Limb (tissue), 2 donors: ENCODE measurements around the gene SLC25A12.
"Not testable (repeated sequence)": the region's sequence is repeated elsewhere in the genome, so short reads cannot be mapped to it uniquely, and the experiment has no call there.

ENCODE experiments used
- DNase-seq, 2 donors: peaks; one replicate each; pipeline ENCODE4 v3.0.0-alpha.2; 2016; ENCODE audit errors: extremely low spot score in 2 of 2

SLC25A12 gene

DNA sequence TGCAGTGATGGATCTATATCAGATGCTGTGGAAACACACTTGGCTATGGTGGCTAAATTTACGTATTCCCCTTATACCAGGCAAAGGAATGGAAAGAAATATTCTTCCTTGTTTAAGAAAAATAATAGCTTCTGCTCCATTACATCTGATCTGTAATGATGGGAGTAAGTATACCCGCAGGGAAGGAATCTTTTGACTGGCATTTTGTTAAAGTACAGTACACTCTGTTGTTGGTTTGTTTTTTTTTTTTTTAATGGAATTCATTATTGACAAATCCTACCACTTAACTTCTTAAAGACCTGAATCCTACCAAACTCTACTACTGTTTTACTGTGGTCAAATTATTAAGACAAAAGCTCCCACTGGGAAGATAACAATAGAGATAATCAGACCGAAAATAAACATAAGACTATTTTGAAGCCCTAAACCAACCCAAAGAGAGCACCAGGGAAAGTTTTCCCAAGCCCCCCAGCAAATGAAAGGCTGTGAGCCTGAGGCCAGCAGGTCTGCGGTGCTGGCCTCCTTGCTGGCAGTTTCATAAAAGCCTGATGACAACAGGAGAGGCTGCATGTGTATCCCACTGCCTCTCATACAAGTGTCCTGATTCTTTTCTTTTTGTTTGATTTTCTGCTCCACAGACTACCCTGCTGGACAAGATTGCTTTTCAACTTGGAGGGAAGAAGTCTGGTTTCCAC is 101.0 kb downstream of the SLC25A12 start:
- no peak for DNase-seq

DNA sequence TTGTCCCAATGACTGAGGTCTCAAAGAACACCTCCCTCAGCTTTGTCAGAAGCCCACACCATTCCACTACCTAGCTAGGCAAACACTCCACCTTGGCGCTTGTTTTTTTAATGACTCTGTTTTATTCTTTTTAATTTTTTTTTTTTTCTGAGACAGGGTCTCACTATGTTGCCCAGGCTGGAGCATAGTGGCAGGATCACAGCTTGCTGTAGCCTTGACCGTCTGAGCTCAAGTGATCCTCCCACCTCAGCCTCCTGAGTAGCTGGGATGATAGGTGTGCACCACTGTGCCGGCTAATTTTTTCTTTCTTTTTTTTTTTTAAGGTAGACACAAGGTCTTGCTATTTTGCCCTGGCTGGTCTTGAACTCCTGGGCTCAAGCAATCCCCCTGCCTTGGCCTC is 101.9 kb downstream of the SLC25A12 start:
- DNase-seq, result no peak

DNA sequence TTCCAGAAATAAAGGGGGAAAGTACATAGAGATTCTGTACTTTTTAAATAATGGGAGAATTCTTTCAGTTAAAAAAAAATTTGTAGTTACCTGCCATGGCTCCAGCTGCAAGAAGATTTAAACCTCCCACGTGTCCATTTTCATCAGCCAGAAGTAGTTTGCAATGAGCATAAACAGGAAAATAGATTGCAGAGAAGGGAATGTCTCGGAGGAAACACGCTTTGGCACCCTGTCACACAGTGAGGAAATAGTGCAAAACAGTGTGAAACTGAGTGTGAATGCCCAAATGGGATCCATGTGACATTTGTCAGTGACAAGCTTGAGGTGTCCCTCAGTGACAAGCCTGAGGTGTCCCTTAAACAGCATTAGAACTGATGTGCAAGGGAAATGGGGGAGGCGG is 102.7 kb downstream of the SLC25A12 start:
- no peak for DNase-seq

- no peak for DNase-seq
Observed at GRCh38 chr2:171789956-171790355, 104.1 kb downstream of the SLC25A12 start.

DNA sequence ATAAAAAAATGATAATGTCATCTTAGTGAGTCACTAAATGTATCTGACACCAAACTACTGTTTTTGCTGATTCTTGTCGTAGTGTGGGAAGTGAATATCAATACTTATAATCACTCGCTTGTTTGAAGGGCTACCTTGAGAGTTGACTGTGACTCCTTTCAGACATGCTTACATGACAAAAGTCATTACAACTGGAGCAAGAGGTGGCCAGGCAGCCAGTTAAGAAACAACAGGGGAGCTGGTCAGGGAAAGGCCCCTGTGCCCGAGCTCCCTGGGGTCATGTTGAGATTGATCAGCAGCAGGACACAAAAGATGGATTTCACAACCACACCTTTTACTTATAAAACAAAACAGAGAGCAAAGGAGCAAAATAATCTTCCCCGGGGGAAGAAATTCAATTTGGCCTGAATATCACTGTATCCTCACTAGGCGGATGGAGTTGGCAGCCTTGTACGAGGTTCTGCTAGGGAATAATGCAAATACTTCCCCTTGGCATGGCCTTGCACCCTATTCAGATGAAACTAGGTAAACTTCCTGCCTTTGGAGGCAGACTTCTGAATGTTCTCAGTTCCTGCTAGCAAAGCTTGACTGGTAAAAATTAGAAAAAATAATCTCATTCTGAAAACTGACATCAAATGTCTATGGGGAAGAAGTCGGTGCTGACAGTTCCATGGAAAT is 105.6 kb downstream of the SLC25A12 start:
- DNase-seq, result no peak

GRCh38 chr2:171787333-171788072 is 106.5 kb downstream of the SLC25A12 start:
- DNase-seq, result no peak

DNA sequence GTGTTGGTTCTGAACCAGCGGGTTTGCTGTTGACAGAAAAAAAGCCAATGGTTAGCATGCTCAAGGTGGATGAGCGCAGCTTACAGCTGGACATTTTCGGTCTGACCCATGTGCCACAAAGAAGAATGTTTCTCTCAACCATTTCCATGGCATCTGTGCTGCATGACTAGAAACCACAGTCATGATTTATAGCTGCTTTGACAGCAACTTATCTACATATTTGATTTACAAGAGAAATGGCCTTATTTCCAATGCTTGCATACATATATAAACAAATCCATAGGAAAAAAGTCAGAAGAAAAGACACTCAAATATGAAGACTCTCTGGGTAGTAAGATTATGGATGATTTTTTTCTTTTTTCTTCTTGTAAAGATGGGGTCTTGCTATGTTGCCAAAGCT is 108.6 kb downstream of the SLC25A12 start:
- DNase-seq, result no peak

- no peak for DNase-seq
Observed at GRCh38 chr2:171778515-171778914, 115.5 kb downstream of the SLC25A12 start.

DNA sequence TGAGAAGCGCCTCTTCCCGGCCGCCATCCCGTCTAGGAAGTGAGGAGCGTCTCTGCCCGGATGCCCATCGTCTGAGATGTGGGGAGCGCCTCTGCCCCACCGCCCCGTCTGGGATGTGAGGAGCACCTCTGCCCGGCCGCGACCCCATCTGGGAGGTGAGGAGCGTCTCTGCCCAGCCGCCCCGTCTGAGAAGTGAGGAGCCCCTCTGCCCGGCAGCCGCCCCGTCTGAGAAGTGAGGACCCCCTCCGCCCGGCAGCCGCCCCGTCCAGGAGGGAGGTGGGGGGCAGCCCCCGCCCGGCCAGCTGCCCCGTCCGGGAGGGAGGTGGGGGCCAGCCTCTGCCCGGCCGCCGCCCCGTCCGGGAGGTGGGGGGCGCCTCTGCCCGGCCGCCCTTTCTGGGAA is 119.5 kb downstream of the SLC25A12 start:
- DNase-seq, result not testable (repeated sequence)

DNA sequence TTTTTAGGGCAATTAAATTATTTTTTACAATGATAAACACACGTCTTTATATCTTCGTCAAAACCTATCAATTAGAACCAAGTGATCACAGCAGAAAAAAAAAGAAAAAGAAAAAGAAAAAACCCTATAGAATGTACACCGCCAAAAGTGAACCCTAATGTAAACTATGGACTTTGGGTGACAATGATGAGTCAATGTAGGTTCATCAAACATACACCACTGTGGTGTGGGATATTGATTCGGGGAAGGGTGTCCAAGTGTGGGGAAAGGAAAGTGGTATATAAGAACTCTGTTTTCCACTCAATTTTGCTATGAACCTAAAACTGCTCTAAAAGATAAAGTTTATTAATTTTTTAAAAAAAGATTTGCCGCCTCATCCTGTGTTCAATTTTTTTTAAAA is 121.7 kb downstream of the SLC25A12 start:
- DNase-seq, result no peak

DNA sequence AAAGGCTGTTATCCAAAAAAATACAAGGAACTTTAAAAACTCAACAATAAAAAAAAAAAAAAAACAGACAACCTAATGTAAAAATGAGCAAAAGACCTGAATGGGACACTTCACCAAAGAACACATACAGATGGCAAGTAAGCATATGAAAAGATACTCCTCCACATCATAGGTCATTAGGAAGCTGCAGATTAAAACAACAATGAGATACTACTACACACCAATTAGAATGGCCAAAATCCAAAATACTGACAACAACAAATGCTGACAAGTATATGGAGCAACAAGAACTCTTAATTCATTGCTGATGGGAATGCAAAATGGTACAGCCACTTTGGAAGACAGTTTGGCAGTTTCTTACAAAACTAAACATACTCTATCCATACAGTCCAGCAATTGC is 122.6 kb downstream of the SLC25A12 start:
- no peak for DNase-seq

DNA sequence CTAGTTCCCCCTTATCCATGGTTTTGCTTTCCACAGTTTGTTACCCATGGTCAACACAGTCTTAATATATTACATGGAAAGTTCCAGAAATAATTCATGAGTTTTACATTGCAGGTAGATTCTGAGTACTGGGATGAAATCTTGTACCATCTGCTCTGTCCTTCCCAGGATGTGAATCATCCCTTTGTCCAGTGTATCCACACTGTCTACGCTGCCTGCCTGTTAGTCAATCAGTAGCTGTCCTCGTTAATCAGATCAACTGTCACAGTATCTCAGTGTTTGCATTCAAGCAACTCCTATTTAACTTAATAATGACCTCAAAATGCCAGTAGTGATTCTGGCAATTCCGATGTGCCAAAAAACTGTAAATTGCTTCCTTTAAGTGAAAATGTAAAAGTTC is 130.4 kb downstream of the SLC25A12 start:
- DNase-seq, result no peak

- no peak for DNase-seq
Observed at GRCh38 chr2:171762879-171763573, 131.0 kb downstream of the SLC25A12 start.

- not testable (repeated sequence) for DNase-seq
Observed at GRCh38 chr2:171761176-171761575, 132.9 kb downstream of the SLC25A12 start.

DNA sequence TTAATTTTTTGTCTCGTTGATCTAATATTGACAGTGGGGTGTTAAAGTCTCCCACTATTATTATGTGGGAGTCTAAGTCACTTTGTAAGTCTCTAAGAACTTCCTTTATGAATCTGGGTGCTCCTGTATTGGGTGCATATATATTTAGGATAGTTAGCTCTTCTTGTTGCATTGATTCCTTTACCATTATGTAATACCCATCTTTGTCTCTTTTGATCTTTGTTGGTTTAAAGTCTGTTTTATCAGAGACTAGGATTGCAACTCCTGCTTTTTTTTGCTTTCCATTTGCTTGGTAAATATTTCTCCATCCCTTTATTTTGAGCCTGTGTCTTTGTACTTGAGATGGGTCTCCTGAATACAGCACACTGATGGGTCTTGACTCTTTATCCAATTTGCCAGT is 135.3 kb downstream of the SLC25A12 start:
- DNase-seq, result not testable (repeated sequence)

DNA sequence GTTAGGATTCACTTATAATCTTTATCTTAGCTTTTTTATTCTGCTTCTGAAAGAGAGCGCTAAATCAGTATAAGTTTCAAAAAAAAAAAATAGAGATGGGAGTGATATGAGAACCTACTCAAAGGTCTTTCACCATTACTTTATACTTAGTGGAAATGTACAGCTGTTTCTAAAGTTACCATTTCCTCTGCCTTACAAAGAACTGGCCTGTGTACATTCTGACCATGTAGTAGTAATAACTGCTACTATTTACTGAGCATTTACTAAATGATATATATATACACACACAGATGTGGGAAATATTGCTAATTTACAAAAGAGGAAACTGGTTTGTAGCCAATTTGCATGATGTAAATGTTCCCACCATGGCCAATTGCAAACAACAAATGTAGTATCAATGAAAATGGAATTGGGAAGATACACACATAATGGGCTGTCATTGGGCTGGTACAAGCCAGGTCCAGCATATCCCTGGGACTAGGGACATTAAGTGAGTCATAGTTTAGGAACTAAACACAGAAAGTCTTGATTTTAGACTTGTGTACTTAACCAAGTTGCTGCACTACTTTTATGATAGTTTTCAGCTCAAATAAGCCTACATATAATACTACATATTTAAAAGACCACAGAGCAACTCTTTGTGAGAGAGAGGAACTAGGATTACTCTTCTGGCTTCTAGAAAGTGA is 139.6 kb downstream of the SLC25A12 start:
- DNase-seq, result no peak

GRCh38 chr2:171747371-171747770 is 146.7 kb downstream of the SLC25A12 start:
- DNase-seq, result no peak

GRCh38 chr2:171745806-171746205 is 148.2 kb downstream of the SLC25A12 start:
- DNase-seq, result no peak

GRCh38 chr2:171745141-171745540 is 148.9 kb downstream of the SLC25A12 start:
- DNase-seq, result no peak

GRCh38 chr2:171742760-171743159 is 151.3 kb downstream of the SLC25A12 start:
- DNase-seq, result no peak

- no peak for DNase-seq
Observed at GRCh38 chr2:171741189-171741588, 152.9 kb downstream of the SLC25A12 start.
